BJ (cell line): ENCODE measurements around the gene HDAC9. TPM values are rescaled to one million over a fixed set of nuclear protein-coding genes. Genes with fewer than 3 reads are reported as not detected.

Experiments used
- CTCF ChIA-PET: fragments of 350-600 bp; formaldehyde crosslinking; extraction: SDS; loops from one replicate; lab custom pipeline; 2021; ENCODE audit warnings: antibody characterized with exemption, inconsistent platforms; lab: Yijun Ruan, JAX
- POLR2A ChIA-PET: fragments of 300-600 bp; sonication (Branson Sonifier 250); formaldehyde crosslinking; extraction: SDS; loops from one replicate; lab custom pipeline; 2021; ENCODE audit warnings: antibody characterized with exemption; lab: Charles Lee
- DNase-seq: peaks from one replicate; pipeline ENCODE4 v3.0.0-alpha.2; 2011; ENCODE audit warnings: low read depth
- H3K27me3 ChIP-seq: 2 replicates; pipeline ENCODE4 v1.6.0; 2011; ENCODE audit warnings: low read length; ENCODE audit not compliant: control insufficient read depth, insufficient read depth
- H3K36me3 ChIP-seq: 2 replicates; pipeline ENCODE4 v1.5.1; 2011; ENCODE audit warnings: low read length; ENCODE audit not compliant: control insufficient read depth, insufficient read depth
- H3K4me3 ChIP-seq: 2 replicates; pipeline ENCODE4 v1.5.1; 2011; ENCODE audit warnings: low read depth, mild to moderate bottlenecking, control low read depth, low read length
- polyA plus RNA-seq: library from polyadenylated mRNA; depleted of rRNA; stranded (reverse); fragments of >200 nt; gene quantifications from 2 replicates; pipeline ENCODE4 v1.2.3, GENCODE V29; 2011
- TF ChIP-seq, protein P1 (sequence below): IDR thresholded peaks from 2 replicates; pipeline ENCODE4 v1.5.1; 2011; ENCODE audit warnings: low read depth, mild to moderate bottlenecking, control low read depth, inconsistent platforms, low read length, moderate library complexity; ENCODE audit not compliant: insufficient read depth

The HDAC9 gene
- polyA plus RNA-seq, 1 experiment: 14.7 TPM

DNA sequence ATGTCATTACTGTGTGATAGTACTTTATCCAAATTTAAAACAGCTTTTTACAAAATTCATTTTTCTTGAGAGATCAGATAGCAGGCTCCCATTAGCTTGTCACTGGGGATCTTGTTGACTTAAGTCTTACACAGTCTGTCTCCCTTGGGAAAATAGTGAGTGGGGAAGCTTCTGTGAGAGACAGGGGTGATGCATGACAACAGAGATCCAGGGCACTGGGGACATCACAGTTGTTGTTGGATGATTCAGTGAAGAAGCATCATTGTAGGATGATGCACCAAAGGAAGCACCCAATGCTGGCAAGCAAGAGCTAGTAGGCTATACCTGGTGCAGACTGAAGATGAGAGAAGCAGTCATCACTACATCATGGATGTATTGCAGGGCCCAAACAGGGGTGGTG lies 284.7 kb downstream of the HDAC9 start:
- TF ChIP-seq, protein P1, sequence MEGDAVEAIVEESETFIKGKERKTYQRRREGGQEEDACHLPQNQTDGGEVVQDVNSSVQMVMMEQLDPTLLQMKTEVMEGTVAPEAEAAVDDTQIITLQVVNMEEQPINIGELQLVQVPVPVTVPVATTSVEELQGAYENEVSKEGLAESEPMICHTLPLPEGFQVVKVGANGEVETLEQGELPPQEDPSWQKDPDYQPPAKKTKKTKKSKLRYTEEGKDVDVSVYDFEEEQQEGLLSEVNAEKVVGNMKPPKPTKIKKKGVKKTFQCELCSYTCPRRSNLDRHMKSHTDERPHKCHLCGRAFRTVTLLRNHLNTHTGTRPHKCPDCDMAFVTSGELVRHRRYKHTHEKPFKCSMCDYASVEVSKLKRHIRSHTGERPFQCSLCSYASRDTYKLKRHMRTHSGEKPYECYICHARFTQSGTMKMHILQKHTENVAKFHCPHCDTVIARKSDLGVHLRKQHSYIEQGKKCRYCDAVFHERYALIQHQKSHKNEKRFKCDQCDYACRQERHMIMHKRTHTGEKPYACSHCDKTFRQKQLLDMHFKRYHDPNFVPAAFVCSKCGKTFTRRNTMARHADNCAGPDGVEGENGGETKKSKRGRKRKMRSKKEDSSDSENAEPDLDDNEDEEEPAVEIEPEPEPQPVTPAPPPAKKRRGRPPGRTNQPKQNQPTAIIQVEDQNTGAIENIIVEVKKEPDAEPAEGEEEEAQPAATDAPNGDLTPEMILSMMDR: no peak
- ChIA-PET POLR2A (no interaction called here), CTCF (interaction anchor here (1.9 kb wide), 1 partner anchor 51 kb away, joined by 4 read pairs; no protein-coding TSS in a partner anchor)
- no peak for DNase-seq
- H3K36me3 ChIP-seq: no peaks in the 10 kb centered on the region
- H3K4me3 ChIP-seq: no peak overlapping the region
- no peaks in the 10 kb centered on the region for H3K27me3 ChIP-seq

DNA sequence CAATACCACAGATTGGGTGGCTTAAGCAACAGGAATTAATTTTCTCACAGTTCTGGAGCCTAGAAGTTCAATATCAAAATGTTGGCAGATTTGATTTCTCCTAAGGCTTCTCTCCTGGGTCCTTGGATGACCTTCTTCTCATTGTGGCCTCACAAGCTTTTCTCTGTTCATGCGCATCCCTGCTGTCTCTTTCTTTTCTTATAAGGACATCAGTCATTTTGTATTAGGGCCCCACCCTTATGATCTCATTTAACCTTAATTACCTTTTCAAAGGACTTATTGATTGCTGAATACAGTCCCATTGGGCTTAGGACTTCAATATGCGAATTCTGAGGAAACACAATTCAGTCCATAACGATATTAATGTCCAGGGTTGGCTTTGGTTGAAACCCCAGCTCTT lies 285.4 kb downstream of the HDAC9 start:
- TF ChIP-seq, protein P1: no peak
- H3K4me3 ChIP-seq: no peak overlapping the region
- CTCF ChIA-PET: interaction anchor here (1.9 kb wide), 1 partner anchor 50 kb away, joined by 4 read pairs; no protein-coding TSS in a partner anchor
- POLR2A ChIA-PET: no interaction called here
- no peak for DNase-seq
- H3K27me3 ChIP-seq: no peaks in the 10 kb centered on the region
- H3K36me3 ChIP-seq: no peaks in the 10 kb centered on the region

DNA sequence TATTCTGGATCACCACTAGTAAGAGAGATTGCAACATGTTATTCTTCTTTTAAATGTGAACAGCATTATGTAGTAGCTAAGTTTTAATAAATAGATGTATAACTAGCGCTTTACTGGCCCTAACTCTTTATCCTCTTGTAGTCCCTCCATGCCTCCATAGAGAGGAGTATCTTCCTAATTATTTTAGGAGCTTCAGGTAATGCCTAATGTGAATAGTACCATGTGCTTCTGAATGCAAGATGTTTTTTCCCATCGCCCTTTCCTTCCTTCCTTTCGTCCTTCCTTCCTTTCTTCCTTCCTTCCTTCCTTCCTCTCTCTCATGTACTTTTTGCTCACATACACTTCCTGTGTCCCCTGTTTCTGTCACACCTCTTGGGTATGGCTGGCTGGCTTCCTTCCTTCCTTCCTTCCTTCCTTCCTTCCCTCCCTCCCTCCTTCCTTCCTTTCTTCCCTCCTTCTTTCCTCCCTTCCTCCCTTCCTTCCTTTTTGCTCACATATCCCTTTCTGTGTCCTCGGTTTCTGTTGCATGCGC lies 290.7 kb downstream of the HDAC9 start:
- Histone ChIP-seq H3K4me3 (no peak overlapping the region), H3K36me3 (no peaks in the 10 kb centered on the region), H3K27me3 (no peaks in the 10 kb centered on the region)
- ChIA-PET POLR2A (no interaction called here), CTCF (interaction anchor here (1.5 kb wide), 1 partner anchor 10 kb away, joined by 4 read pairs; no protein-coding TSS in a partner anchor)
- TF ChIP-seq, protein P1: no peak
- DNase-seq: no peak

DNA sequence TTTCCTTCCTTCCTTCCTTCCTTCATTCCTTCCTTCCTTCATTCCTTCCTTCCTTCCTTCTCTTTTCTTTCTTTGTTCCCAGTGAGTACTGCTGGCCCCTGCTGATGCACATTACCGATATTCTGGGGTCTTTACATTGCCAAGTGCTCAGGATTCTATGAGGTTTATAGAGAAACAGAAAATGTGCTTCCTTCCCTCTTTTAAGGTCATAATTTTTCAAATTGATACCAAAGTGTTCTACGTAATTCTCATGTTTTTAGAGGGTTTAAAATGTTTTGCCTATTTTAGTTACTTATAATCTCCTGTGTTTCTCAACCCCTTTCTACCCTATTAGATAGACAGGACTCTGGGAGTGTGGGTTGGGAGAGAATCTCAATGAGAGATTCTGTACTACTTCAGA lies 291.2 kb downstream of the HDAC9 start:
- POLR2A ChIA-PET: no interaction called here
- H3K27me3 ChIP-seq: no peaks in the 10 kb centered on the region
- H3K4me3 ChIP-seq: no peak overlapping the region
- CTCF ChIA-PET: interaction anchor here (0.6 to 1.5 kb wide), 2 partner anchors 9 to 980 kb away, joined by 3 to 4 read pairs; no protein-coding TSS in a partner anchor
- no peak for DNase-seq
- TF ChIP-seq, protein P1: no peak
- H3K36me3 ChIP-seq: no peaks in the 10 kb centered on the region

DNA sequence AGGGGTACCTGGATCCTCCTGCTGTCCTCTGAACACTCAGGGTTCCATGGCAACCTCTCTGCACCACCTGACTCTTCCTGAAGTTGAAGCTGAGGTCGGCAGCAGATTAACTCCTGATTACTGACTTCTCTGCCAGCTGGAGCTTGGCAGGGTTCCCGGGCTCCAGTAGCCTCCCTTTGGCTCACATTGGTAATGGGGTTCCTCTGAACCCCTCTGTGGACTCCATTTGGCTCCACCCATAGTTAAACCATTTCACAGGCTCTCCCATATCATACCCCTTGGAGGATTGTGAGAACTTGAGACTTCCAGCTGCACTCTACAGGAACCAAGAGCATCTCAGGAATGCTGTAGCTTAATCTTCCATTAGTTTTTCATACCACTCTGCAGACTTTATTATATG lies 292.5 kb downstream of the HDAC9 start:
- no peaks in the 10 kb centered on the region for H3K27me3 ChIP-seq
- TF ChIP-seq, protein P1: no peak
- no peak overlapping the region for H3K4me3 ChIP-seq
- POLR2A ChIA-PET: no interaction called here
- CTCF ChIA-PET: interaction anchor here (0.9 kb wide), 1 partner anchor 9 kb away, joined by 3 read pairs; no protein-coding TSS in a partner anchor
- no peak for DNase-seq
- no peaks in the 10 kb centered on the region for H3K36me3 ChIP-seq
